Measurements from ENCODE around the gene VPS39. TPM values are rescaled to one million over a fixed set of nuclear protein-coding genes. Genes with fewer than 3 reads are reported as not detected.

VPS39 gene
- total RNA-seq, 3 donors from 2014 or later (not counting 1 experiment from before 2014, with no cell fraction given) = 104 to 115 (median 112) TPM

DNA sequence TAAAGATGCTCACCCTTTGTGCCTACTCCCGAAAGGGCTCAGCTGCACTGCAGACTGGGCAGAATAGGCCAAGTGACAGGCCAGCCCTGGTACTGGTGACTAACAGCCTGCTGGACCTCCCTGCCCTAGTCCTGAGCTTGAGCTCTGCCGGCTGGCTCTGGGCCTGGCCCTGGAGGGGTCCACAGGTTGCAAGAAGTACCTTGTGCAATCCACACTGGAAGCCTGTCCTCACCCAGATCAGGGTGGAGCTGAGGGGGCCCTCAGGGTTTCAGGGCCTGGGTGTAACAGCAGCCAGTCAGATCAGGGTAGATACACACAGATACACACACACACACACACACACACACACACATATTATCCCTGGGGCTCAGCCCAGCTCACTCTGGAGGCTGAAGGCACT is 86.4 kb downstream of the VPS39 start:
- Mint-ChIP-seq H3K9me3 (no peaks in the 10 kb centered on the region), H3K36me3 (no peaks in the 10 kb centered on the region), H3K4me3 (no peak overlapping the region), H3K27me3 (ENCODE audit: low read depth in 2 of 2) (peaks cover 12 to 30% of the 10 kb centered on the region in 2 donors), H3K27ac (no peak overlapping the region), H3K4me1 (no peaks in the 10 kb centered on the region)
- Histone ChIP-seq H3K4me3 (ENCODE audit: low read length) (no peak overlapping the region), H3K27me3 (ENCODE audit: control insufficient read depth, insufficient read depth, low read length) (no peaks in the 10 kb centered on the region), H3K9me3 (ENCODE audit: control insufficient read depth, insufficient read depth, low read length) (no peaks in the 10 kb centered on the region), H3K36me3 (ENCODE audit: control insufficient read depth, insufficient read depth, low read length) (no peaks in the 10 kb centered on the region), H3K4me1 (ENCODE audit: control insufficient read depth, insufficient read depth, low read length) (no peaks in the 10 kb centered on the region), H3K27ac (ENCODE audit: low read length) (no peak overlapping the region)
- no peak for DNase-seq
- TF ChIP-seq, protein P1, sequence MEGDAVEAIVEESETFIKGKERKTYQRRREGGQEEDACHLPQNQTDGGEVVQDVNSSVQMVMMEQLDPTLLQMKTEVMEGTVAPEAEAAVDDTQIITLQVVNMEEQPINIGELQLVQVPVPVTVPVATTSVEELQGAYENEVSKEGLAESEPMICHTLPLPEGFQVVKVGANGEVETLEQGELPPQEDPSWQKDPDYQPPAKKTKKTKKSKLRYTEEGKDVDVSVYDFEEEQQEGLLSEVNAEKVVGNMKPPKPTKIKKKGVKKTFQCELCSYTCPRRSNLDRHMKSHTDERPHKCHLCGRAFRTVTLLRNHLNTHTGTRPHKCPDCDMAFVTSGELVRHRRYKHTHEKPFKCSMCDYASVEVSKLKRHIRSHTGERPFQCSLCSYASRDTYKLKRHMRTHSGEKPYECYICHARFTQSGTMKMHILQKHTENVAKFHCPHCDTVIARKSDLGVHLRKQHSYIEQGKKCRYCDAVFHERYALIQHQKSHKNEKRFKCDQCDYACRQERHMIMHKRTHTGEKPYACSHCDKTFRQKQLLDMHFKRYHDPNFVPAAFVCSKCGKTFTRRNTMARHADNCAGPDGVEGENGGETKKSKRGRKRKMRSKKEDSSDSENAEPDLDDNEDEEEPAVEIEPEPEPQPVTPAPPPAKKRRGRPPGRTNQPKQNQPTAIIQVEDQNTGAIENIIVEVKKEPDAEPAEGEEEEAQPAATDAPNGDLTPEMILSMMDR (IDR thresholded peaks at IDR 0.05) = no peak
- intact Hi-C loops (cut with micrococcal nuclease) = no loop called here
- ATAC-seq = peak in 1 of 3 donors; percentile 28
- 70% methylated on average over 2 of the region's 2 CpGs for WGBS (ENCODE audit: insufficient coverage)

DNA sequence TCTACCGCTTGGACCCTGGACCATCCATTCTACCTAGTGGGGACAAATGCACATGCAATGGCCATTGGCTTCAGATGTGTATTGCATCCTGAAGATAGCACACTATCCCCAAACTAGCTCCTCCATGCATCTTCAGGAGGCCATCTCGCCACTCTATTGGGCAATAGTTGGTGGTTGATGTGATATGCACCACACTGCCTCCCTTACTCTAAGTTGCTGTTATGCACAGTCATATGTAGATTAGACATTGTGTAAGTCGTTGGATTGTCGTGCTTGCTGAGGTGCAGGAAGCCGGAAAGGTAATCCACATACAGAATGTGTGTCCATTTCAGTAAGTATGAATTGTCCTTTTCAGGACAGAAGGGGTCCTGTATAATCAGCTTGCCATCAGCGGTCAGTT is 87.1 kb downstream of the VPS39 start:
- Histone ChIP-seq H3K4me3 (ENCODE audit: low read length) (no peak overlapping the region), H3K4me1 (ENCODE audit: control insufficient read depth, insufficient read depth, low read length) (no peaks in the 10 kb centered on the region), H3K36me3 (ENCODE audit: control insufficient read depth, insufficient read depth, low read length) (no peaks in the 10 kb centered on the region), H3K27me3 (ENCODE audit: control insufficient read depth, insufficient read depth, low read length) (no peaks in the 10 kb centered on the region), H3K27ac (ENCODE audit: low read length) (no peak overlapping the region), H3K9me3 (ENCODE audit: control insufficient read depth, insufficient read depth, low read length) (no peaks in the 10 kb centered on the region)
- H3K36me3 Mint-ChIP-seq = no peaks in the 10 kb centered on the region
- intact Hi-C loops (cut with micrococcal nuclease) = no loop called here
- no peaks in the 10 kb centered on the region for H3K4me1 Mint-ChIP-seq
- H3K4me3 Mint-ChIP-seq = no peak overlapping the region
- no peak overlapping the region for H3K27ac Mint-ChIP-seq
- TF ChIP-seq, protein P1 (IDR thresholded peaks at IDR 0.05) = no peak
- H3K9me3 Mint-ChIP-seq = no peaks in the 10 kb centered on the region
- no peak for DNase-seq
- peaks cover 15 to 30% of the 10 kb centered on the region in 2 donors for H3K27me3 Mint-ChIP-seq (ENCODE audit: low read depth in 2 of 2)
- ATAC-seq = peak in 1 of 3 donors; percentile 81
- 77% methylated on average over 5 of the region's 6 CpGs for WGBS (ENCODE audit: insufficient coverage)

DNA sequence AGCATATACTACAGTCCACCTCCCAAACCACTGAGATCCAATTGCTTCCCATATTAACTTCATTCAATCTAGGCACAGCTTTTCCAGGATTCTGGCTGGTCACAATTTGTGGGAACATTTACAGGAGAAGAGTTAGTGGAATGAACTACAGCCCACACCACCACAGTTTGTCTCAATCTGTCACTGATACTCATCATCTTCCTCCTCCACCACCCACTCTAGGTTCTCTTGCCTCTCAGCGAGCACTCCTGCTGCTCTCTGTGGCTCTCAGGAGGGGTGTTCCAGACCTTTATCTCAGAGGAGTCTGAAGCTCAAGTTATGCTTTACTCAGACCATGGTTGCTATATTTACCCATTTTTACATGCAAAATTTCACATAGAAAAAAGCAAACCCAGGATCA is 87.8 kb downstream of the VPS39 start:
- H3K27me3 Mint-ChIP-seq (ENCODE audit: low read depth in 2 of 2) = peaks cover 11 to 25% of the 10 kb centered on the region in 2 donors
- H3K9me3 Mint-ChIP-seq = no peaks in the 10 kb centered on the region
- Histone ChIP-seq H3K9me3 (ENCODE audit: control insufficient read depth, insufficient read depth, low read length) (no peaks in the 10 kb centered on the region), H3K4me3 (ENCODE audit: low read length) (no peak overlapping the region), H3K4me1 (ENCODE audit: control insufficient read depth, insufficient read depth, low read length) (no peaks in the 10 kb centered on the region), H3K36me3 (ENCODE audit: control insufficient read depth, insufficient read depth, low read length) (no peaks in the 10 kb centered on the region), H3K27me3 (ENCODE audit: control insufficient read depth, insufficient read depth, low read length) (no peaks in the 10 kb centered on the region), H3K27ac (ENCODE audit: low read length) (no peak overlapping the region)
- TF ChIP-seq, protein P1 (IDR thresholded peaks at IDR 0.05) = no peak
- H3K4me3 Mint-ChIP-seq = no peak overlapping the region
- no peaks in the 10 kb centered on the region for H3K4me1 Mint-ChIP-seq
- DNase-seq = no peak
- no peak overlapping the region for H3K27ac Mint-ChIP-seq
- ATAC-seq = no peak
- H3K36me3 Mint-ChIP-seq = no peaks in the 10 kb centered on the region
- 80% methylated on average over 1 of the region's 1 CpG for WGBS (ENCODE audit: insufficient coverage)
- intact Hi-C loops (cut with micrococcal nuclease) = no loop called here

DNA sequence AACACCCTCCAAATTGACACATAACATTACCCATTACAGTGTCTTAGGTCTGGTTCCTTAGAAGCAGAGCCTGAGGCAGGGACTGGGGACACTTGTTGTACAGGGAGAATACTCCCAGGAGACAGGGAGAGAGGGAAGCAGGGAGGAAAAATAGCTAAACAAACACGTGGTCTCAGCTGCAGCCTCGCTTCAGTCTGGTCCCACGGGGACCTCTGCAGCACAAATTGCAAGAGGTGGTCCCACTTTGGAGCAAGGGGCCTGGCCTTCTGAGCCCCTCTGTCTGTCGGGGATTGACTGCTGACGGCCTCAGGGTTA is 88.7 kb downstream of the VPS39 start:
- Histone ChIP-seq H3K4me1 (ENCODE audit: control insufficient read depth, insufficient read depth, low read length) (no peaks in the 10 kb centered on the region), H3K27ac (ENCODE audit: low read length) (no peak overlapping the region), H3K27me3 (ENCODE audit: control insufficient read depth, insufficient read depth, low read length) (no peaks in the 10 kb centered on the region), H3K9me3 (ENCODE audit: control insufficient read depth, insufficient read depth, low read length) (no peaks in the 10 kb centered on the region), H3K4me3 (ENCODE audit: low read length) (no peak overlapping the region), H3K36me3 (ENCODE audit: control insufficient read depth, insufficient read depth, low read length) (no peaks in the 10 kb centered on the region)
- Mint-ChIP-seq H3K4me3 (no peak overlapping the region), H3K9me3 (no peaks in the 10 kb centered on the region), H3K4me1 (no peaks in the 10 kb centered on the region), H3K27ac (no peak overlapping the region), H3K36me3 (no peaks in the 10 kb centered on the region), H3K27me3 (ENCODE audit: low read depth in 2 of 2) (peaks cover 9 to 23% of the 10 kb centered on the region in 2 donors)
- WGBS (ENCODE audit: insufficient coverage) = 84% methylated on average over 5 of the region's 5 CpGs
- intact Hi-C loops (cut with micrococcal nuclease) = no loop called here
- no peak for ATAC-seq
- DNase-seq = no peak
- TF ChIP-seq, protein P1 (IDR thresholded peaks at IDR 0.05) = no peak
